Activated naive CD8-positive, alpha-beta T cell treated with anti-CD3 and anti-CD28 coated beads, Interleukin-2, amount 50 U/mL, for 24 hours (primary cell): ENCODE results near the gene HDAC6.

Experiments
- ATAC-seq: fragments of 150-1000 bp; cut with Tn5 transposase; one replicate; pipeline ENCODE4 v1.10.0; 2021
- DNase-seq: peaks from one replicate; pipeline ENCODE4 v3.0.0; 2021
- H3K27ac Mint-ChIP-seq: one replicate; pipeline ENCODE4 v1.8.0; 2021; ENCODE audit warnings: mild to moderate bottlenecking, mixed read lengths
- H3K27me3 Mint-ChIP-seq: one replicate; pipeline ENCODE4 v1.8.0; 2021; ENCODE audit warnings: mixed read lengths
- H3K36me3 Mint-ChIP-seq: one replicate; pipeline ENCODE4 v1.8.0; 2021; ENCODE audit warnings: low read depth, mixed read lengths
- H3K4me1 Mint-ChIP-seq: one replicate; pipeline ENCODE4 v1.8.0; 2021; ENCODE audit warnings: mixed read lengths
- H3K4me3 Mint-ChIP-seq: one replicate; pipeline ENCODE4 v1.8.0; 2021; ENCODE audit warnings: mild to moderate bottlenecking, moderate library complexity, mixed read lengths
- H3K9me3 Mint-ChIP-seq: one replicate; pipeline ENCODE4 v1.8.0; 2021; ENCODE audit warnings: mixed read lengths

Gene HDAC6

DNA sequence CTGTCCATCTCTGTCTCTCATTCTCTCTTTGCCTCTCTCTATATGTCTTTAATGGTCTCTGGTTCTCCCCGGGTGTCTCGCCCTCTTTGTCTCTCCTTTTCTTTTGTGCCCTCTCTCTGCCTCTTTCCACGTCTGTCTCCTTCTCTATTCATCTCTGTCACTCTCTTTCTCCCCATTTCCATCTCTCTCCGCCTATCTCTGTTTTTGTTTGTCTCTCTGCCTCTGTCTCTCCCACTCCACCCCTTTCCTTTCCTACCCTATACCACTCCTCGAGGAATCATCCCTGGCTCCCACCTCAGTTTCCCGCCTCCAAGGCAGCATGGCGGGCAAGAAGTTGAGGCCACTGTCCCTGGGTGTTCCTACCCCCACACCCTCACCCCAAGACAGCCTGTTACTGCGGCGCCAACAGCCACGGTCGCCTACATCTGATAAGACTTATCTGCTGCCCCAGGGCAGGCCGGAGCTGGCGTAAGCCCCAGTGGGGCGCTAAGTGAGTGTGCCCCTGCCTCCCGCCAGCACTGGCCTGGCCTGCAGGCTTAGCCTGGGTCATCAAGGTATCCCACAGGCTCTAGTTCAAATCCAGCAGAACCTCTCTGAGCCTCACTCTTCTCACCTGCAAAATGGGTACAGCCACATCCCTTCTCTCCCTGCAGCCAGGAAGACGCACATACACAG lies 16.2 kb upstream of the HDAC6 start:
- no peak for DNase-seq
- Mint-ChIP-seq H3K27me3 (peaks cover 4% of the 10 kb centered on the region), H3K27ac (no peak overlapping the region), H3K36me3 (no peaks in the 10 kb centered on the region), H3K4me1 (peaks cover 3% of the 10 kb centered on the region), H3K4me3 (no peak overlapping the region), H3K9me3 (no peaks in the 10 kb centered on the region)
- ATAC-seq: no peak

DNA sequence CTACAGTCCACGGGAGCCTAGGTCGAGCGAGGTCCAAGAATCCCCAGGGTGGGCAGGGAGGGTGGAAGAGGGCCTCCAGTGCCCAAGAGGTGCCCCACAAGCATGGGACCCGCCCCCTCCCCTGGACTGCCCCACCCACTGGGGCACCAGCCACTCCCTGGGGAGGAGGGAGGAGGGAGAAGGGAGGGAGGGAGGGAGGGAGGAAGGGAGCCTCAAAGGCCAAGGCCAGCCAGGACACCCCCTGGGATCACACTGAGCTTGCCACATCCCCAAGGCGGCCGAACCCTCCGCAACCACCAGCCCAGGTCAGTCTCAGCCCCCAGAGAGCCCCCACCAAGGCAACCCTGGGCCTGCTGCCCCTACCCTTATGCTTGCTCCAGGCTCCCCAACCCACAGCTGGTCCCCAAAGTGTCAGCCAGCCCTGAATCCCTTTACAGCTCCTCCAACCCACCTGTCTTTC lies 15.5 kb upstream of the HDAC6 start, which contains the start of gene GATA1:
TSS of gene GATA1 (plus strand) at position 250 of the 460 bp plus-strand sequence. CDS start 4,520 bp downstream, outside the sequence.
- no peak for ATAC-seq
- Mint-ChIP-seq H3K27ac (no peak within 1 kb of the TSS), H3K4me3 (no peak within 1 kb of the TSS), H3K9me3 (no peaks in the 10 kb centered on the region), H3K27me3 (peaks cover 4% of the 10 kb centered on the region), H3K4me1 (peaks cover 3% of the 10 kb centered on the region), H3K36me3 (no peaks in the 10 kb centered on the region)
- no peak for DNase-seq

DNA sequence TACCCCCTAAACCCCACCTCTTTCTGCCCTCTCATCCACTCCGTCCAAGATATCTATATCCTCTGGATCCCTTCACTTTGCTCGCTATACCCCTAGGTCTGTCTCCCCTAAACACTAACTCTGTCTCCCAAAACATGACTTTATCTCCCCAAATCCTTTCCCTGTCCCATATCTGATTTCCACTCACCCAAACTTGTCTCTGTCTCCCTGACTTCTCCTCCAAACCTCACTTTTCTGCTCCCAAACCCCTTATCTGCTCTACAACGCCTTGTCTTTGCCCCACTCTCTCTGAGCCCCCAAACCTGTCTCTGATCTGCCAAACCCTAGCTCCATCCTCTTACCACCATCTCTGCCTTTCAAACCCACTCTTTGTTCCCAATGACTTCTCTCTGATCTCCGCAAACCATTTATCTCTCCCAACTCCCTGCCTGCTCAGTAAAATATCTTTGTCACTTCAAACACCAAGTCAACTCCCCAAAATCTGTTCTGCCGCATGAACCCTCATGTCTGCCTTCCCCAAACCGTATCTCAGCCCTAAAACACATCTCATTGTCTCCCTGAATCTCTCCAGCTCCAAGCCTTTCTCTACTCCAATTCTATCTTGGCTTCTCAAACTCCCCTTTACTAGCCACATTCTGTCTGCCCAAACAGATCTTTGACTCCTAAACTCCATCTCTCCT lies 14.9 kb upstream of the HDAC6 start:
- DNase-seq (no peak), ATAC-seq (no peak)
- no peaks in the 10 kb centered on the region for H3K9me3 Mint-ChIP-seq
- H3K27ac Mint-ChIP-seq: no peak overlapping the region
- no peak overlapping the region for H3K4me3 Mint-ChIP-seq
- no peaks in the 10 kb centered on the region for H3K36me3 Mint-ChIP-seq
- peaks cover 4% of the 10 kb centered on the region for H3K27me3 Mint-ChIP-seq
- peaks cover 3% of the 10 kb centered on the region for H3K4me1 Mint-ChIP-seq

DNA sequence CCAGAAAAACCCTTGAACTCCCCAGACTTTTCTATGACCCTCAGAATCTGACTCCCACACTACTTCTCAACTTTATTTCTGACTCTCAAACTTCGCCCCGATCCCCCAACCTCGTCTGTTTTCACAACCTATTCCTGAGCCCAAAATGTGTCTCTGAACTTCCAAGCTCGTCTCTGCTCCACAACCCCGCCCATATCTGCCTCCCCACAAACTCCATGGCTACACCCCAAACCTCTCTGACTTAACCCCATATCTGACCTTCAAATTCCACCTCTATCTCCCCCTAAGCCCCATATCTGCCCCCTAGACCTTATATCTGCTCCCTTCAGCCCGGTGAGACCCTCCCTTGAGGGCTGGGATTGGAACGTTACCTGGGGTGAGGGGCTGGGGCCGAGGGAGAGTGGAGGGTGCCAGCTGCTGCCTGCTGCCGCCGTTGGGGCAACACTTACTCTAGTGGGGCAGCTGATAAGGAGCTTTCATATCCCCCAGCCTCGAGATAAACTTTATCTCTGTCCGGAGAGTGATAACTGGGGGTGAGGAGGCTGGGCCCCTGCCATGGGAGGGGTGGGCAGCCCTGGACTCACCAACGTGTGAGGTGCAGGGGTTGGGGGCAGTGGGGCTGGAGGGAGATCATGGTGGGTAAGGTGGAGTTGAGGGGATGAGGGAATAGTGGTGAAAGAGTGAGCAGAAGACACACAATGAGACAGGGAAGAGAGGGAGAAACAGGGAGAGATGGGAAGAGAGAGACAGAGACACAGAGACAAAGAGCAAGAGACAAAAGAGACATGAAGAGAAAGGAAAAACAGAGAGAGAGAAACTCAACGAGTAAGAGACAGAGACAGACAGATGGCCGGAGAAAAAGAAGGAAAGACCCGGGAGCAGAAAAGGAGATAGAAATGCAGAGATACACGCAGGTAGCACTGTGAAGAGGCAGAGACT lies 14.1 kb upstream of the HDAC6 start:
- no peaks in the 10 kb centered on the region for H3K36me3 Mint-ChIP-seq
- no peaks in the 10 kb centered on the region for H3K9me3 Mint-ChIP-seq
- H3K4me3 Mint-ChIP-seq: no peak overlapping the region
- ATAC-seq: no peak
- no peak overlapping the region for H3K27ac Mint-ChIP-seq
- H3K4me1 Mint-ChIP-seq: peaks cover 3% of the 10 kb centered on the region
- H3K27me3 Mint-ChIP-seq: peaks cover 4% of the 10 kb centered on the region
- no peak for DNase-seq

DNA sequence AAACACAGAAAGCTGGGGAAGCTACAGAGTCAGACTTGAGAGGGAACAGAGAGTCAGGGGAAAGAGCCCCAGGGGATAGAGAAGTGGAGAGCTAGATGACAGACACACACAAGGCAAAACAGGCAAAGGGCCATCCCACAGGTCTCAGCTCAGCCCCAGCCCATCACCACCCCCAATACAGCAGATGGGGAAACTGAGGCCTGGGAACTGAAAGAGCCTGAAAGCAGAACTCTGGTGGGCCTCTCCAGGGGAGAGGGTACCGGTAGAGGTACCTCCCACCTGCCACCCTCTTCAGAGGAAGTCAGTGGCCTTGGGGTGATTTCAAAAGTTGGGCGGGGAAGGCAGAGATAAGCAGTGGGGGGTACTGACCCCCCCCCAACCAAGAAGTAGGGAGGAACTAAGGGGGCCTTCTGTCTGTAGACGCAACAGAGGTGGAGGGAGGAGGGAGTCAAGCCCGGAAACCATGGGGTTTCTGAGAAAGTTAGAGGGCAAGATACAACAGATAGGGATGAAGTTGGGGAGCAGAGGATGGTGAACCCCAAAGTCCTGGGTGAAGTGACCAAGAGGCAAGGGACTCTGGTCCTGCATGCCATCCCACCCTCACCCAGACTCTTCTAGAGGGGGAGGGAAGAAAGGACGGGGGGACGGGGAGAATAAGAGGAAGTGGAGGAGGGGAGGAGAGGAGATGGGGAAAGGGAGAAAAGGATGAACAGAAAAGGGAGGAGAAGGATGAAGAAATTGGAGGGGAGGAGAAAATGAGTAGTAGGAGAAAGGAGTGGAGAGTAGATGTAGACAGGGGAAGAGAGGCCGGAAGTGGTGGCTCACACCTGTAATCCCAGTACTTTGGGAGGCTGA lies 12.3 kb upstream of the HDAC6 start:
- no peaks in the 10 kb centered on the region for H3K9me3 Mint-ChIP-seq
- no peak overlapping the region for H3K4me3 Mint-ChIP-seq
- ATAC-seq: no peak
- DNase-seq: no peak
- peaks cover 3% of the 10 kb centered on the region for H3K4me1 Mint-ChIP-seq
- no peaks in the 10 kb centered on the region for H3K36me3 Mint-ChIP-seq
- no peak overlapping the region for H3K27ac Mint-ChIP-seq
- H3K27me3 Mint-ChIP-seq: peaks cover 4% of the 10 kb centered on the region

DNA sequence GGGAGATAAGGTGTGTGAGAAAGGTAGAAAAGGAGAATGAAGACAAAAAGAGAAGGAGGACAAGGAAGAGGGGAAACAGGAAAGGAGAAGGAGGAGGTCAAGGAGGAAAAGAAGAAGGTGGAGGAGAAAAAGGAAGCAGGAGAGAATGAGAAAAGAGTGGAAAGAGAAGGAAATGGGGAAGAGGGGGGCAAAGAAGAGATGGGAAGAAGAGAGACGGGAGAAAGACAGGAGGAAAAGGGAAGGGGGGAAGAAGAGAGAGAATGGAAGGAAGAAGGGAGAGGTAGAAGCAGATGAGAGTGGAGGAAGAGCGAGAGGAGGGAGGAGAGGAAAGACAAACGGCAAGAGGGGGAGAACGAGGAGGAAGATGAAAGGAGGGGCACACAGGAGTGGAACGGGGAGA lies 11.4 kb upstream of the HDAC6 start:
- ATAC-seq (no peak), DNase-seq (no peak)
- peaks cover 3% of the 10 kb centered on the region for H3K4me1 Mint-ChIP-seq
- H3K27ac Mint-ChIP-seq: no peak overlapping the region
- no peaks in the 10 kb centered on the region for H3K36me3 Mint-ChIP-seq
- peaks cover 4% of the 10 kb centered on the region for H3K27me3 Mint-ChIP-seq
- H3K9me3 Mint-ChIP-seq: no peaks in the 10 kb centered on the region
- no peak overlapping the region for H3K4me3 Mint-ChIP-seq

DNA sequence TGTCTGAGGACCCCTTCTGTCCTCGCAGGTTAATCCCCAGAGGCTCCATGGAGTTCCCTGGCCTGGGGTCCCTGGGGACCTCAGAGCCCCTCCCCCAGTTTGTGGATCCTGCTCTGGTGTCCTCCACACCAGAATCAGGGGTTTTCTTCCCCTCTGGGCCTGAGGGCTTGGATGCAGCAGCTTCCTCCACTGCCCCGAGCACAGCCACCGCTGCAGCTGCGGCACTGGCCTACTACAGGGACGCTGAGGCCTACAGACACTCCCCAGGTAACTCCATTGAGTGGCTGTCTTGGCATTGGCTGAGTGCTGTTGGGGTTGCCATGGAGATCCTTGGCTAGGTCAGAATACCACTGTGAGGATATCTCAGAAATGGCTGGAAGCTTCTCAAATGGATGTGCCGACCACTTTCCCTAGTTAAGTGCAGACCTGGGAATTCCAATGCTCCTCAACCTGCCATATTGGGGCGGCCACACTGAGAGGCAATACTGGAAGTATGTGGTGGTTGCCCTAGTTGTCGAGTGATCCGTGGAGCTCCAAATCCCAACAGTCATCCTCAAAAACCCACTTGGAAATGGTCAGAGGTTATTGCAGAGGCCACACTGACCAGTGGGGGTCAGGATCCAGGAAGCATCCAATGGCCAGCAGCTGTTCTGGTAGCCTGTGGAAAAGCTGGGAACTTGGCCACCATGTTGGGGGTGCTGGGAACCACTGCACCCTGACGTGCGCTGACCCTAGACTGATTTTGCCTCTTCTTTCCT lies 10.6 kb upstream of the HDAC6 start:
- H3K36me3 Mint-ChIP-seq: no peaks in the 10 kb centered on the region
- no peaks in the 10 kb centered on the region for H3K9me3 Mint-ChIP-seq
- H3K27ac Mint-ChIP-seq: no peak overlapping the region
- H3K27me3 Mint-ChIP-seq: peaks cover 4% of the 10 kb centered on the region
- DNase-seq: no peak
- H3K4me1 Mint-ChIP-seq: peaks cover 3% of the 10 kb centered on the region
- no peak overlapping the region for H3K4me3 Mint-ChIP-seq
- ATAC-seq: no peak

DNA sequence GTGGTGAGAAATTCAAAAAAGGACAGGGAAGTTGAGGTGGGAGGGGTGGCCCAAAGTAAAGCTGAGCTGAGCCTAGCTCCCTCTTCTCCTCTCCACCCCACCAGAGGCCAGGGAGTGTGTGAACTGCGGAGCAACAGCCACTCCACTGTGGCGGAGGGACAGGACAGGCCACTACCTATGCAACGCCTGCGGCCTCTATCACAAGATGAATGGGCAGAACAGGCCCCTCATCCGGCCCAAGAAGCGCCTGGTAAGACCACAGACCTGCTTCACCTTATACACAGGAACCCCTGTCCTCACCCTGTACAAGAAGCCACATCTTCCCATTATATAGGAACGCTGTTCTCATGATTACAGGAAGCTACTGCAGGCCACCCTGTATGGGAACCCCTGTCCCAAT lies 9.6 kb upstream of the HDAC6 start:
- Mint-ChIP-seq H3K36me3 (no peaks in the 10 kb centered on the region), H3K4me1 (peaks cover 3% of the 10 kb centered on the region), H3K27me3 (peaks cover under 1% of the 10 kb centered on the region), H3K9me3 (no peaks in the 10 kb centered on the region), H3K4me3 (no peak overlapping the region), H3K27ac (no peak overlapping the region)
- ATAC-seq (no peak), DNase-seq (no peak)

DNA sequence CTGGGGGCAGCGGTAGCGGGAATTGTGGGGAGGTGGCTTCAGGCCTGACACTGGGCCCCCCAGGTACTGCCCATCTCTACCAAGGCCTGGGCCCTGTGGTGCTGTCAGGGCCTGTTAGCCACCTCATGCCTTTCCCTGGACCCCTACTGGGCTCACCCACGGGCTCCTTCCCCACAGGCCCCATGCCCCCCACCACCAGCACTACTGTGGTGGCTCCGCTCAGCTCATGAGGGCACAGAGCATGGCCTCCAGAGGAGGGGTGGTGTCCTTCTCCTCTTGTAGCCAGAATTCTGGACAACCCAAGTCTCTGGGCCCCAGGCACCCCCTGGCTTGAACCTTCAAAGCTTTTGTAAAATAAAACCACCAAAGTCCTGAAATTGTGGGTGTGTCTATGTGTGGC lies 7.9 kb upstream of the HDAC6 start:
- no peak overlapping the region for H3K27ac Mint-ChIP-seq

DNA sequence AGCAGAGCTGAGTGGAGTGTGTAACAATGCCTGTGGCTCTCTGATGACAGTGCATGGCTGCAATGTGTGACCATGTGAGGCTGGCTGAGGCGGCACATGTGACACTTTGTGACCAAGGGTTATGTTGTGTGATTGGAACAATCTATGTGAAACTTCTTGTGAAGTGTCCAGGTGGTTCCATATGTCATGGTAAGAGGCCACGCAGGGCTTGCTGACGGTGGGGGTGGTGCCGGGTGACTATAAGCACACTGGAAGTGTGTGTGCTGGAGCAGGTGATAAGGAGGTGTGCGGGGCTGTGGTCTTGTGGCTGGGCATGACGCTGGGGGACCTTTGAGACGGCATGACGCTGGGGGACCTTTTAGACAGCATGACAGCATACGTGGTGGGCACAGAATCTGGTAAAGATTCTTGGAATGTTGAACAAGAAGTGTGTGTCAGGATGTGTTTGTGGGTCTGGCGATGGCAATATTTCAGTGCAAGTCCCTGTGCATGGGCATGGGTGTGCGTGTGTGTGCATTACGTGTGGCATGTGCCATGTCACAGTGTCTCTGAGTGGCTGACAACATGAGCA lies 7.4 kb upstream of the HDAC6 start:
- Mint-ChIP-seq H3K36me3 (no peaks in the 10 kb centered on the region), H3K9me3 (no peaks in the 10 kb centered on the region), H3K27me3 (no peaks in the 10 kb centered on the region), H3K4me1 (no peaks in the 10 kb centered on the region), H3K4me3 (no peak overlapping the region), H3K27ac (no peak overlapping the region)
- DNase-seq (no peak), ATAC-seq (no peak)

More for the DNA sequence above, 7.9 kb upstream of the HDAC6 start:
- Mint-ChIP-seq H3K36me3 (no peaks in the 10 kb centered on the region), H3K27me3 (no peaks in the 10 kb centered on the region), H3K4me3 (no peak overlapping the region), H3K4me1 (peaks cover 3% of the 10 kb centered on the region), H3K9me3 (no peaks in the 10 kb centered on the region)
- DNase-seq (no peak), ATAC-seq (no peak)

DNA sequence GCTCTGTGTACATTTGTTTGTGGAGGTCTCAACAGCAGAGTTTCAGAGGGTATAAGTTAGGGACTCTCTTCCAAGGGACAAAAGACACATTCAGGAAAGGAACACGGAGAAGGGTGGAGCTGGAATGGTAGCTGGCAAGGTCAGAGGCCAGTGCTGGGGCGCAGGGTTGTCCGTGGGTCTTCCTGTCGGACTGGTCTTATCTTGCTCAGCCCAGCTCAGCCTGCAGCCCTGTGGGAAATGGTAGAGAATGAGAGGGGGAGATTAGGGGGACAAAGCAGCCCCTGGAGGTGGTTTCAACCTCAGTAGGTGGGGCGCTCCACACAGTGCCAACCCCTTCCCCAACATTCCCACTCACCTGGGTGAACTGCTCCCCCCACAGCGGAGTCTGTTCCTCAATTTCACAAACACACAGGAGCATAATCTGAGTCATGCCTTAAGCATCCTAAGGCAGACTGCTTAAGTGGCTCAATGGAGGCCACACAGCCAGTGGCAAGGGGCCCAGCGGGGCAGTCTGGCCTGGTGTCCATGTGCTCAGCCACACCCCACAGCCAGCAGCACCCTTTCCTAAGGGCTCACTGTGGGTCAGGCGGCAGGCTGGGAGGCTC lies 6.9 kb upstream of the HDAC6 start:
- H3K9me3 Mint-ChIP-seq: no peaks in the 10 kb centered on the region
- ATAC-seq (no peak), DNase-seq (no peak)
- H3K4me1 Mint-ChIP-seq: no peaks in the 10 kb centered on the region
- no peaks in the 10 kb centered on the region for H3K36me3 Mint-ChIP-seq
- H3K27ac Mint-ChIP-seq: no peak overlapping the region
- H3K4me3 Mint-ChIP-seq: no peak overlapping the region
- no peaks in the 10 kb centered on the region for H3K27me3 Mint-ChIP-seq

DNA sequence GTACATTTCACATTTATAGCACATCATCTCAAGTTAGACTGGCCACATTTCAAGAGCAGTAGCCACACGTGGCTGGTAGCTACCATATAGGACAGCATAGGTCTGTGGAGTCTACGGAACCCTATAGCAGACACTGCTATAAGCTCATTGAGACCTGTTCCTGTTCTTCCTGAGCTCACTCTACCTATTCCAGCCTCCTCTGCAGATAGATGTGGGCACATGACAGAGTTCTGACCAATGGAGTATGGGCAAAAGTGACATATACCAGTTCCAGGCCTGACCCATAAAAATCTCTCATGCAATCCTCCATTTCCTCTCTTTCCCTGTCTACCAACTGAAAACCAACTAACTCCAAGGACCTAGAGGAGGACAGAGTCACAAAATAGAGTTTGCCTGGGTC lies 3.5 kb upstream of the HDAC6 start:
- Mint-ChIP-seq H3K9me3 (no peaks in the 10 kb centered on the region), H3K4me1 (peaks cover 10% of the 10 kb centered on the region), H3K27me3 (no peaks in the 10 kb centered on the region), H3K36me3 (no peaks in the 10 kb centered on the region), H3K27ac (no peak overlapping the region), H3K4me3 (no peak overlapping the region)
- DNase-seq (no peak), ATAC-seq (no peak)
